ENCODE results near the gene HEBP2.

DNA sequence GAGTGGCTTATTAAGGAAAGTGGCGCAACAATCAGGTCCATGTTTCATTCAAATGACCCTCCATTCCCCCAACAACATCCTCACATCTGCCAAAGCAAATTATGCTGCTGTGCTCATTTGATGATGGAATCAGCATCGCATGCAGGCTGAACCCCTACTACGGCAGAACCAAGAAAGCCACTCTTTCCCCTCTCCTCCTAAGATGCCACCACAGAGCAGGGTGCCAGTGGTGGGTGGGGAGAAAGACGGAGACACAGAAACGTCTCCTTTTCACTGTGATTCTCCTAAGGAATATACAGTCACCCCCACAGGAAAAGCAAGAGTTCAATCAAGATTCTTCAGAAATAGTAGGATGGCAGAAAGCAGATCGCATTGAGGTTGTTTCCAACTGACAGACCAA, 17.1 kb downstream of the HEBP2 start:
- no peak for TF ChIP-seq POLR2A (IDR thresholded peaks at IDR 0.05)
- TF ChIP-seq, protein P1, sequence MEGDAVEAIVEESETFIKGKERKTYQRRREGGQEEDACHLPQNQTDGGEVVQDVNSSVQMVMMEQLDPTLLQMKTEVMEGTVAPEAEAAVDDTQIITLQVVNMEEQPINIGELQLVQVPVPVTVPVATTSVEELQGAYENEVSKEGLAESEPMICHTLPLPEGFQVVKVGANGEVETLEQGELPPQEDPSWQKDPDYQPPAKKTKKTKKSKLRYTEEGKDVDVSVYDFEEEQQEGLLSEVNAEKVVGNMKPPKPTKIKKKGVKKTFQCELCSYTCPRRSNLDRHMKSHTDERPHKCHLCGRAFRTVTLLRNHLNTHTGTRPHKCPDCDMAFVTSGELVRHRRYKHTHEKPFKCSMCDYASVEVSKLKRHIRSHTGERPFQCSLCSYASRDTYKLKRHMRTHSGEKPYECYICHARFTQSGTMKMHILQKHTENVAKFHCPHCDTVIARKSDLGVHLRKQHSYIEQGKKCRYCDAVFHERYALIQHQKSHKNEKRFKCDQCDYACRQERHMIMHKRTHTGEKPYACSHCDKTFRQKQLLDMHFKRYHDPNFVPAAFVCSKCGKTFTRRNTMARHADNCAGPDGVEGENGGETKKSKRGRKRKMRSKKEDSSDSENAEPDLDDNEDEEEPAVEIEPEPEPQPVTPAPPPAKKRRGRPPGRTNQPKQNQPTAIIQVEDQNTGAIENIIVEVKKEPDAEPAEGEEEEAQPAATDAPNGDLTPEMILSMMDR (IDR thresholded peaks at IDR 0.05) = no peak
